ENCODE measurements around the gene HPS1. TPM values are rescaled to one million over a fixed set of nuclear protein-coding genes. Genes with fewer than 3 reads are reported as not detected.

HPS1 gene
- total and polyA plus RNA-seq, 10 of the 15 experiments (the other 5 are each of a cell fraction or from before 2014, with no cell fraction given) = 27.1 to 138 (median 54.8) TPM

GRCh38 chr10:98388101-98388655 lies 58.6 kb downstream of the HPS1 start:
- in situ Hi-C loops (cut with MboI) = no loop called here
- no peak for ATAC-seq

DNA sequence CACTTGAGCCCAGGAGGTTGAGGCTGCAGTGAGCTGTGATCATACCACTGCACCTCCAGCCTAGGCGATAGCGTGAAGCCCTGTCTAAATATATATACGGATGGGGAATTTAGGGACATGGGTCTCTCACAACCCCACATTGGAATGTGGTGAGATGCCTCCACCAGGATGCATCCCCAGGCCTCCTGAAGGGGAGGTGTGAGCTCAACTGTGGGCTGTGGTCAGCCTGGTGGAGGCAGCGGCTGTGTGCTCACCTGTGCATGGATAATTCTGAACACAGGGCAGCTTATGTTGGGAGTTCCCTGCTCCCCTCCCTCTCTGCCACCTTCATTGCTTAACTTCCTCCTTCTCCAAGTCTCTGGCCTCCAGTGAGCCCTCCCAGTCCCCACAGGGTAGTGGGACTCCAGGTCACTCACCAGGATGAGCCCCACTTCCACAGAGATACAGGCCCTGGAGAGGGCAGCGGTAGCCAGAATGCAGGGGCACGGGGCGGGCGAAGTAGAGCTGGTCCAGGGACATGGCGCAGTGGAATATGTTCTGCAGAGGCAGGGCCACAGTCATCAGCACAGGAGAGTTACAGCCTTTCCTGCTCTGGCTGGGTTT lies 62.1 kb downstream of the HPS1 start:
- in situ Hi-C loops (cut with MboI) (no loop called here), intact Hi-C loops (cut with micrococcal nuclease; ENCODE audit: unreplicated experiment) (no loop called here)
- Histone ChIP-seq H3K27me3 (replicated peaks in 1 of 2; ENCODE audit: control insufficient read depth in 2 of 2, insufficient read depth in 2 of 2, low read length in 1 of 2) (no peaks in the 10 kb centered on the region), H3K4me3 (no peak overlapping the region), H3K27ac (ENCODE audit: control insufficient read depth, insufficient read depth) (no peak overlapping the region), H4K20me1 (ENCODE audit: control insufficient read depth, insufficient read depth) (no peaks in the 10 kb centered on the region), H3K79me2 (ENCODE audit: control insufficient read depth, insufficient read depth, low read length) (no peaks in the 10 kb centered on the region), H3K36me3 (ENCODE audit: control insufficient read depth in 2 of 2, insufficient read depth in 2 of 2, low read length in 1 of 2) (peaks cover 0 to 1% of the 10 kb centered on the region in 2 experiments; a peak in 1 of 4 replicates), H3K9me3 (replicated peaks; ENCODE audit: control insufficient read depth, insufficient read depth, low read length) (no peaks in the 10 kb centered on the region), H2AFZ (ENCODE audit: control insufficient read depth, low read depth, low read length) (no peak overlapping the region), H3K4me2 (ENCODE audit: control insufficient read depth, insufficient read depth) (no peak overlapping the region), H3K9ac (ENCODE audit: control insufficient read depth, insufficient read depth, low read length) (no peak overlapping the region), H3K4me1 (ENCODE audit: control insufficient read depth, insufficient read depth, low read length) (no peaks in the 10 kb centered on the region)
- SMC1A ChIA-PET (ENCODE audit: uncharacterized antibody, unreplicated experiment) = no interaction called here
- ATAC-seq (no peak), FAIRE-seq (no peak), DNase-seq (ENCODE audit: low read depth, low spot score) (no peak)
- no TSS peak for BruUV-seq (replicated peaks)
- RAD21 ChIA-PET (ENCODE audit: unreplicated experiment) = no interaction called here
- POLR2A ChIA-PET = no interaction called here
- WGBS (ENCODE audit: insufficient coverage, insufficient replicate concordance, low lambda C conversion rate, missing lambda C conversion rate) = 93% methylated on average over 9 of the region's 9 CpGs
- CTCF ChIA-PET = no interaction called here
- TF ChIP-seq CEBPB (IDR thresholded peaks at IDR 0.05; ENCODE audit: borderline replicate concordance in 1 of 2, low read depth in 2 of 2, low read length in 2 of 2) (no peak), SP1 (IDR thresholded peaks at IDR 0.05; ENCODE audit: low read depth, low read length) (no peak), NFYA (IDR thresholded peaks at IDR 0.05; ENCODE audit: borderline replicate concordance, low read depth, low read length) (no peak), ATF2 (IDR thresholded peaks at IDR 0.05; ENCODE audit: low read length) (no peak)
- TF ChIP-seq, protein P1, sequence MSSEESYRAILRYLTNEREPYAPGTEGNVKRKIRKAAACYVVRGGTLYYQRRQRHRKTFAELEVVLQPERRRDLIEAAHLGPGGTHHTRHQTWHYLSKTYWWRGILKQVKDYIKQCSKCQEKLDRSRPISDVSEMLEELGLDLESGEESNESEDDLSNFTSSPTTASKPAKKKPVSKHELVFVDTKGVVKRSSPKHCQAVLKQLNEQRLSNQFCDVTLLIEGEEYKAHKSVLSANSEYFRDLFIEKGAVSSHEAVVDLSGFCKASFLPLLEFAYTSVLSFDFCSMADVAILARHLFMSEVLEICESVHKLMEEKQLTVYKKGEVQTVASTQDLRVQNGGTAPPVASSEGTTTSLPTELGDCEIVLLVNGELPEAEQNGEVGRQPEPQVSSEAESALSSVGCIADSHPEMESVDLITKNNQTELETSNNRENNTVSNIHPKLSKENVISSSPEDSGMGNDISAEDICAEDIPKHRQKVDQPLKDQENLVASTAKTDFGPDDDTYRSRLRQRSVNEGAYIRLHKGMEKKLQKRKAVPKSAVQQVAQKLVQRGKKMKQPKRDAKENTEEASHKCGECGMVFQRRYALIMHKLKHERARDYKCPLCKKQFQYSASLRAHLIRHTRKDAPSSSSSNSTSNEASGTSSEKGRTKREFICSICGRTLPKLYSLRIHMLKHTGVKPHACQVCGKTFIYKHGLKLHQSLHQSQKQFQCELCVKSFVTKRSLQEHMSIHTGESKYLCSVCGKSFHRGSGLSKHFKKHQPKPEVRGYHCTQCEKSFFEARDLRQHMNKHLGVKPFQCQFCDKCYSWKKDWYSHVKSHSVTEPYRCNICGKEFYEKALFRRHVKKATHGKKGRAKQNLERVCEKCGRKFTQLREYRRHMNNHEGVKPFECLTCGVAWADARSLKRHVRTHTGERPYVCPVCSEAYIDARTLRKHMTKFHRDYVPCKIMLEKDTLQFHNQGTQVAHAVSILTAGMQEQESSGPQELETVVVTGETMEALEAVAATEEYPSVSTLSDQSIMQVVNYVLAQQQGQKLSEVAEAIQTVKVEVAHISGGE (CRISPR knock-in tag; IDR thresholded peaks at IDR 0.05) = no peak
- TF ChIP-seq, protein P2, sequence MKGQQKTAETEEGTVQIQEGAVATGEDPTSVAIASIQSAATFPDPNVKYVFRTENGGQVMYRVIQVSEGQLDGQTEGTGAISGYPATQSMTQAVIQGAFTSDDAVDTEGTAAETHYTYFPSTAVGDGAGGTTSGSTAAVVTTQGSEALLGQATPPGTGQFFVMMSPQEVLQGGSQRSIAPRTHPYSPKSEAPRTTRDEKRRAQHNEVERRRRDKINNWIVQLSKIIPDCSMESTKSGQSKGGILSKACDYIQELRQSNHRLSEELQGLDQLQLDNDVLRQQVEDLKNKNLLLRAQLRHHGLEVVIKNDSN (IDR thresholded peaks at IDR 0.05; ENCODE audit: borderline replicate concordance, extremely low read length, insufficient read depth, low read depth, low read length) = no peak
- TF ChIP-seq, protein P3, sequence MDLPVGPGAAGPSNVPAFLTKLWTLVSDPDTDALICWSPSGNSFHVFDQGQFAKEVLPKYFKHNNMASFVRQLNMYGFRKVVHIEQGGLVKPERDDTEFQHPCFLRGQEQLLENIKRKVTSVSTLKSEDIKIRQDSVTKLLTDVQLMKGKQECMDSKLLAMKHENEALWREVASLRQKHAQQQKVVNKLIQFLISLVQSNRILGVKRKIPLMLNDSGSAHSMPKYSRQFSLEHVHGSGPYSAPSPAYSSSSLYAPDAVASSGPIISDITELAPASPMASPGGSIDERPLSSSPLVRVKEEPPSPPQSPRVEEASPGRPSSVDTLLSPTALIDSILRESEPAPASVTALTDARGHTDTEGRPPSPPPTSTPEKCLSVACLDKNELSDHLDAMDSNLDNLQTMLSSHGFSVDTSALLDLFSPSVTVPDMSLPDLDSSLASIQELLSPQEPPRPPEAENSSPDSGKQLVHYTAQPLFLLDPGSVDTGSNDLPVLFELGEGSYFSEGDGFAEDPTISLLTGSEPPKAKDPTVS (IDR thresholded peaks at IDR 0.05; ENCODE audit: low read depth, low read length) = no peak

More at GRCh38 chr10:98388101-98388655, 58.6 kb downstream of the HPS1 start:
- H3K27ac ChIP-seq (ENCODE audit: control insufficient read depth, insufficient read depth) = no peak overlapping the region
- no peak for DNase-seq (ENCODE audit: low read depth, low spot score)
- no peak overlapping the region for H3K4me2 ChIP-seq (ENCODE audit: control insufficient read depth, insufficient read depth)
- no peaks in the 10 kb centered on the region; the same call in 2 of the 3 replicates for H3K9me3 ChIP-seq (replicated peaks; ENCODE audit: control insufficient read depth, insufficient read depth, low read length)
- H3K36me3 ChIP-seq (ENCODE audit: control insufficient read depth in 2 of 2, insufficient read depth in 2 of 2, low read length in 1 of 2) = peaks cover 0 to 1% of the 10 kb centered on the region in 2 experiments; a peak in 1 of 4 replicates
- no peak overlapping the region for H2AFZ ChIP-seq (ENCODE audit: control insufficient read depth, low read depth, low read length)
- no TSS peak for BruUV-seq (replicated peaks)
- TF ChIP-seq MEF2A (IDR thresholded peaks at IDR 0.05; ENCODE audit: insufficient read depth, low read depth, low read length) = no peak
- WGBS (ENCODE audit: insufficient coverage, insufficient replicate concordance, low lambda C conversion rate, missing lambda C conversion rate) = 78% methylated on average over 13 of the region's 13 CpGs
- no peaks in the 10 kb centered on the region for H4K20me1 ChIP-seq (ENCODE audit: control insufficient read depth, insufficient read depth)
- no peaks in the 10 kb centered on the region for H3K27me3 ChIP-seq (replicated peaks in 1 of 2; ENCODE audit: control insufficient read depth in 2 of 2, insufficient read depth in 2 of 2, low read length in 1 of 2)
- intact Hi-C loops (cut with micrococcal nuclease; ENCODE audit: unreplicated experiment) = no loop called here
- CTCF ChIA-PET = interaction anchor here (1.5 to 1.6 kb wide), 2 partner anchors 10 to 47 kb away, joined by 3 to 4 read pairs; no protein-coding TSS in a partner anchor
- H3K79me2 ChIP-seq (ENCODE audit: control insufficient read depth, insufficient read depth, low read length) = no peaks in the 10 kb centered on the region
- peaks cover 16% of the 10 kb centered on the region for H3K4me1 ChIP-seq (ENCODE audit: control insufficient read depth, insufficient read depth, low read length)
- RAD21 ChIA-PET (ENCODE audit: unreplicated experiment) = no interaction called here
- no peak overlapping the region for H3K4me3 ChIP-seq
- no peak overlapping the region for H3K9ac ChIP-seq (ENCODE audit: control insufficient read depth, insufficient read depth, low read length)
- SMC1A ChIA-PET (ENCODE audit: uncharacterized antibody, unreplicated experiment) = no interaction called here
- POLR2A ChIA-PET = no interaction called here
- no peak for FAIRE-seq
